ENCODE measurements around the gene PMPCA.

DNA sequence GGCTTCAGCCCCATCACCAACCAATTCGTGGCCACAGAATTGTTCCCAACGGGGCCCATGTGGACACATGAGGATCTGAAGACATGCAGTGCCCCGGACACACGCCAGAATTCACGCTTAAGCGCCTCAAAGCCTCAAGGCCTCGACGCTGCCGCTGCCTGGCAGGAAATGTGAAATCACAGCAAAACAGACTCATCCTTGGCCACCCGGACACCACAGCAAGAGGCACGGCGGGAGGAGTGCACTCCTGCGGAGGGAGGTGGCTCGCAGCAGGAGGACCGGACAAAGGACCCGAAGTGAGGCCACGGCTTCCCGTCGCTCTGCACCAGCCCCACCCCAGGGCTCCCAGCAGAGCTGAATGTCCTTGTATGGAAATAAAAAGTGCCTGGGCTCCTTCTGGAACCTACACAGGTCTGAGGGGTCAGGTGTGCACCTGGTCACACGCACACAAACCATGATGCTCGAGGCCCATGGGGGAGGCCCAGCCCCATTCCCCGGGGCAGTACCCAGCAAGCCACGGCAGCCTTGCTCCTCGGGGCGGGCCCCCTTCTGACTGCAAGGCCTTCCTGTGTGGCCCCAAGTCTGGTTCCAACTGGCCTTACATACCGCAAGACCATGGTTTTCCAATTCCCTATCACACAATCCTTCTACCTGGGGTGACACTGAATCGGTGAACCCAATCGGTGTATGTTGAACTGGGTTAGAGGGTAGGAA lies 62.3 kb downstream of the PMPCA start:
- no peak for TF ChIP-seq CTCF (IDR thresholded peaks at IDR 0.05; ENCODE audit: low read depth, low read length)
- TF ChIP-seq EZH2phosphoT487 (IDR thresholded peaks at IDR 0.05; ENCODE audit: low read depth): no peak

All from OCI-LY3 (cell line).